HG02798 (cell line): ENCODE results near the gene CDYL2.
"Not testable (repeated sequence)": the region's sequence is repeated elsewhere in the genome, so short reads cannot be mapped to it uniquely, and the experiment has no call there.

Source experiments
- ATAC-seq: cut with Tn5 transposase; IDR thresholded peaks from one replicate; pipeline ENCODE4 v1.9.1; 2021; ENCODE audit warnings: mild to moderate bottlenecking; ENCODE audit not compliant: unreplicated experiment, poor library complexity

CDYL2 gene

DNA sequence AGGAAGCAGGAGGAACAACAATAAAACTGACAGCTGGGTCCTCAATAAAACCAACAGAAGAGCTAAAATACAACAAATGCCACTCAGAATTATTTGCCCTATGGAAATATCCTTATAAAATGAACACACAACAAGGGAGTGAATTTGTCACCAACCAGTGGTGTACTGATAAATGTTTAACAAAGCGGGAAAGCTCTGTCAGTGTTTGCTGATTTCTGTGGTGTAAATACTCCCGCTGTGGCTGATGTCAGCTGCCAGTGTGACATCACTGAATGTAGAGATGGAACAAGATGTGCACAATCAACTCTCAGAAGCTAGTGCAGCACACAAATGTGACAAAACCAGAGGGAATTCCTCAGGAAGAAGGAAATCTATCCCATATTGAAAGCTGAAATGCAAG lies 51.9 kb downstream of the CDYL2 start:
- no peak for ATAC-seq

DNA sequence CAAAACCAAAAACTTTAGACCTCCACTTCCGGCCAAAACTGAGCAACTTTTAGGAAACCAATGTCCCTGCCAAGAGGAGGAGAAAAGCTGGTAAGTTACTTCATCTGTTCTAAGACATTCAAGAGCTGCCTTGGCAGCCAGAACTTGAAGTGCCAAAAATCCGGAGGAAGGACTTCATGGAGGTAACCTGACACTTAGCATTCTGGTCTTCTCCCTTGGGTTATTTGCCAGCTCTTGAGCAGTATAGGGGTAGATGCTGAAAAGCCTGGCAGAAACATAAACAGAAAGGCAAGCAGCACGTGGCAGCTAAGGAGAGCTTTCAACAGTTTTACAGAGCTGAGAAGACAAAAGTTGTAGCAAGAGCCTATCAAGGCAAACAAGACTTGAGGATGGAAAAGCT lies 53.2 kb downstream of the CDYL2 start:
- no peak for ATAC-seq

- no peak for ATAC-seq
Observed at GRCh38 chr16:80746231-80746630, 58.2 kb downstream of the CDYL2 start.

GRCh38 chr16:80744856-80745255 lies 59.5 kb downstream of the CDYL2 start:
- no peak for ATAC-seq

GRCh38 chr16:80743772-80744171 lies 60.6 kb downstream of the CDYL2 start:
- ATAC-seq: no peak

GRCh38 chr16:80743273-80743672 lies 61.1 kb downstream of the CDYL2 start:
- no peak for ATAC-seq

DNA sequence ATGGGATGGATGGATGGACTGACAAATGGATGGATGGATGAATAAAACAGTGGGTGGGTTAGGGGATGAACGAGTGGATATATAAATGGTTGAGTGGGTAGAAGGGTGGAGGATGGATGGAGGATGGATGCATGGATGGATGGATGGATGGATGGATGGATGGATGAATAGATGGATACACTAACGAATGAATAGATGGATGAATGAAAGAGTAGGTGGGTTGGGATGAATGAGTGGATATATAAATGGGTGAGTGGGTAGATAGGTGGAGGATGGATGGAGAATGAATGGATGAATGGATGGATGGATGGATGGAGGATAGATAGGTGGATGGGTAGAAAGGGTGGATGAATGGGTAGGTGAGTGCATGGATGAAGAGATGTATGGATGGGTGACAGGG lies 62.1 kb downstream of the CDYL2 start:
- ATAC-seq: no peak

DNA sequence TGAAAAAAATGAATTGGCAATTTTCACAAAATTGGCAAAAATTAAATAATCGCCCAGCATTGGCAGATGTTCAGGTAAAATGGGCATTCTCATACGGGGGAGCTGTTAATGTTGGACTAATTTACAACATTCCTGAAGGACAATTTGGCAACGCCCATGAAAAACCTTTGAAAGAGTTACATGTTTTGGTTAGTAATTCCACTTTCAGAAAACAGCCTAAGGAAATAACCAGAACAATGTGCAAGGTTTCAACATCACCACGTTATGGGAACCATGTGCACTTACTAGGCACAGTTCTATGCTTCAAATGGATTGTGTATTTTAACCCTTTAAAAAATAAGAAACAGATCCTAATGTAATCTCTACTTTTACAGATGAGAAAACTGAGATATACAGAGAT lies 62.7 kb downstream of the CDYL2 start:
- no peak for ATAC-seq

GRCh38 chr16:80739523-80739922 lies 64.9 kb downstream of the CDYL2 start:
- no peak for ATAC-seq

DNA sequence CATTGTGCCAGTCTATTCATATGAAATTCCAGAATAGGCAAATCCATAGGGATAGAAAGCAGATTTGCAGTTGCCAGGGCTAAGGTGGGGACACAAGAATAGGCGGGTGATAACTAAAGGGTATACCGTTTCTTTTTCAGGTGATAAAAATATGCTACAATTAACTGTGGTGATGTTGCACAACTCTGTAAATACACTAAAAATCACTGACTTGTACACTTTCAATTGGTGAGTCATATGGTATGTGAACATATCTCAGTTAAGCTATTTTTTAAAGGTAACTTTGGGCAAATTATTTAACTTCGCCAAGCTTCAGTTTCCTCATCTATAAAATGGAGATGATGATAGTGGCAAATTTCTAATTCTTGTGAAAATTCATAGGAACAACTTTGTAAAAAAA lies 65.9 kb downstream of the CDYL2 start:
- no peak for ATAC-seq

- no peak for ATAC-seq
Observed at GRCh38 chr16:80735846-80736245, 68.6 kb downstream of the CDYL2 start.

DNA sequence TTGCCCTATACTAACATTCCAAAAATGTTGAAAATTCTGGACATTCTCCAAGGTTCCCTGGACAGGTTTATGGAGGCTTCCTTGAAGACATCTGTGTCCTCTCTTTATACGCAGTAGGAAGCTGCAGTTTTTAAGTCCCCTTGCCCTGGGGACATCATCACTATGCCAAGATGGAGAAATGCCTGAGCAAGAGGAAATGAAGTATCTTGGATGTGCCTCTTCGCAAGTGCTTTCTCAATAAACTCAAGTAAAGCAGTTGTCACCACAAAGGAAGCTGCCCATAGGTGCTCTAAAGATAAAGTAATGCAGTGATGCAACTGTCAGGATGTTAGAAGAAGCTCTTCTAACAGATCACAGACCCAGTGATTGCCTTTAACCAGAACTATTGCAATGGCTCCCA lies 71.0 kb downstream of the CDYL2 start:
- no peak for ATAC-seq

DNA sequence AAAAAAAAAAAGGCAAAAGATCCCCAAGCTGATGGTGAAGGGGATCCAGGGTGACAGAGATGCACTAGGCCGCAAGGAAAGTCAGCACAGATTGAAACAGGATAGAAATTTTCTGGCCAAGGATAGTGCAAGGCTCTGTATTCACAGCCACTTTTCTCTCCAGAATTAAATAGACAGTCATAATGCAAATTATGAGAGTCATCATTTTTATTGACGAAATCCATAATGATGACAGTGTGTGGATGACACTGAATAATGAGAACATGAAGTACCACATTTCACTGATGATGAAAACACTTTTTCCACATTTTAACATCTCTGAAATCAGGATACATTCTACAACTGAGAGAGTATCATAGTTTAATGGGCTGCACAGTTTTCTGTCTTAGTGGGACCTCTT lies 72.5 kb downstream of the CDYL2 start:
- ATAC-seq: no peak

DNA sequence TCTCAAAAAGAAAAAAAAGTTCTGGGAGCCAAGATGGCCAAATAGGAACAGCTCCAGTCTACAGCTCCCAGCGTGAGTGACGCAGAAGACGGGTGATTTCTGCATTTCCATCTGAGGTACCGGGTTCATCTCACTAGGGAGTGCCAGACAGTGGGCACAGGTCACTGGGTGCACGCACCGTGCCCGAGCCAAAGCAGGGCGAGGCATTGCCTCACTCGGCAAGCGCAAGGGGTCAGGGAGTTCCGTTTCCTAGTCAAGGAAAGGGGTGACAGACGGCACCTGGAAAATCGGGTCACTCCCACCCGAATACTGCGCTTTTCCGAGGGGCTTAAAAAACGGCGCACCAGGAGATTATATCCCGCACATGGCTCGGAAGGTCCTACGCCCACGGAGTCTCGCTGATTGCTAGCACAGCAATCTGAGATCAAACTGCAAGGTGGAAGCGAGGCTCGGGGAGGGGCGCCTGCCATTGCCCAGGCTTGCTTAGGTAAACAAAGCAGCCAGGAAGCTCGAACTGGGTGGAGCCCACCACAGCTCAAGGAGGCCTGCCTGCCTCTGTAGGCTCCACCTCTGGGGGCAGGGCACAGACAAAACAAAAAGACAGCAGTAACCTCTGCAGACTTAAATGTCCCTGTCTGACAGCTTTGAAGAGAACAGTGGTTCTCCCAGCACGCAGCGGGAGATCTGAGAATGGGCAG lies 77.2 kb downstream of the CDYL2 start:
- not testable (repeated sequence) for ATAC-seq

DNA sequence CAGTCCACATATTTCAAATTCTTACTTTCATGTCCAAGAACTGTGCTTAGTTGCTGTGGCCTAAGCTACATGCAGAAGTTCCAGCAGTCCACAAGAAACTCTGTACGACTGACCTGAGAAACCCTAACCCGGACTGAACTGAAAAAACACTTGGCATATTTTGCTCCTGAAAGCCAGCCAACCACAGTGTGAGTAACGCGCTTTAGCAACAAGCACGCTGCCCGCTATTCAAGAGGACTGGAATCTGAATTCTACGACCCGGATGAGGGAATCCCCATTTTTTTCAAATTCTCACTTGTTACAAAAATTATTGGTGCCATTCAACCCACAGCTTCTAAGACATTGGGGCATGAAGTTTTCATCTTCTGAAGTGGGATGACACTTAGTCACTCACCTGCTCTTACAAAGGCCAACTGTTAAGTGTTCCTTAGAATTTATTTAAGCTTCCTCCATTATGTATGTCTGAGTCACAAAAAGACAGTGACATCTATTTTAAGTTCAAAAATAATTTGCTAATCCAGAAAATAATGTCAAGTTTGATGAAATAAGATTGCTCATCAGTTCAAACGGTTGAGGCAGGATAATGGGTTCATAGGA lies 78.7 kb downstream of the CDYL2 start:
- ATAC-seq: no peak

GRCh38 chr16:80723981-80724380 lies 80.4 kb downstream of the CDYL2 start:
- no peak for ATAC-seq

GRCh38 chr16:80723091-80723490 lies 81.3 kb downstream of the CDYL2 start:
- ATAC-seq: no peak

GRCh38 chr16:80720804-80721371 lies 83.5 kb downstream of the CDYL2 start:
- no peak for ATAC-seq

GRCh38 chr16:80719573-80719972 lies 84.8 kb downstream of the CDYL2 start:
- no peak for ATAC-seq

DNA sequence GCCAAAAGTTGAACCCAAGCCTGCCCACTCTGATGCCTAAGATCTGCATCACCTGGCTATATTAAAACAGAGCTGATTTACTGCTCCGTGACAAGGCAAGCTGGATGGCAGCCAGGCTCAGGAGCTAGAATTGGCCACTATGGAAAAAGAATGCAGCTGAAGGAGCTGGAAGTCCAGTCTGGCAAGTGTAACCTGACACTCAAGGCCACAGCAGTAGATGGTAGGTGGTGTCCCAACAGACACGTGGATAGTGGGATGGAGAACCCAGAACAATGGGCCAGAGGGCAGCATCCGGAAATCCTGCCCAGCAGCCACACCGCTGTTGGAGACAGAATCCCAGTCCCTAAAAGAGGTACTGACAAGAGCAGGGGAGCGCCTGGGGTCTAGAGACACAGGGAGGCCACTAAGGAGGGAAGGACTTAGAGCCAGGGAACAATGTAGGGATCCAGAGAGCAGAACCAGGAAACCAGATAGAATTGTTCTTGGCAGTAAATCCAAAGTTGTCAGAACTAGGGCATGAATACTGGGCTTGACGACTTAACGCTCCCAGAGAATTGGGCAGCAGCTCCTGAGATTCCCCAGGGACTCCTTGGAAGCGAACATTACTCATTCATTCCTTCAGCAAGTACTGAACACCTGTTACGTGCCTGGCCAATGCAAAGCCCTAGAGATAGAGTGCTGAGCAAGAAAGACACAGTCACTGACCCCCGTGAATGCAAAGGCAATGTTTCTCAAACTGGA lies 85.7 kb downstream of the CDYL2 start:
- ATAC-seq: no peak

- ATAC-seq: no peak
Observed at GRCh38 chr16:80717611-80718010, 86.8 kb downstream of the CDYL2 start.
